ENCODE data around the gene MRPL12. TPM values are rescaled to one million over a fixed set of nuclear protein-coding genes. Genes with fewer than 3 reads are reported as not detected.

The MRPL12 gene
- total and polyA plus RNA-seq, 9 of the 15 experiments (the other 6 are each of a cell fraction or from before 2014, with no cell fraction given), result 0.94 to 338 (median 100) TPM

DNA sequence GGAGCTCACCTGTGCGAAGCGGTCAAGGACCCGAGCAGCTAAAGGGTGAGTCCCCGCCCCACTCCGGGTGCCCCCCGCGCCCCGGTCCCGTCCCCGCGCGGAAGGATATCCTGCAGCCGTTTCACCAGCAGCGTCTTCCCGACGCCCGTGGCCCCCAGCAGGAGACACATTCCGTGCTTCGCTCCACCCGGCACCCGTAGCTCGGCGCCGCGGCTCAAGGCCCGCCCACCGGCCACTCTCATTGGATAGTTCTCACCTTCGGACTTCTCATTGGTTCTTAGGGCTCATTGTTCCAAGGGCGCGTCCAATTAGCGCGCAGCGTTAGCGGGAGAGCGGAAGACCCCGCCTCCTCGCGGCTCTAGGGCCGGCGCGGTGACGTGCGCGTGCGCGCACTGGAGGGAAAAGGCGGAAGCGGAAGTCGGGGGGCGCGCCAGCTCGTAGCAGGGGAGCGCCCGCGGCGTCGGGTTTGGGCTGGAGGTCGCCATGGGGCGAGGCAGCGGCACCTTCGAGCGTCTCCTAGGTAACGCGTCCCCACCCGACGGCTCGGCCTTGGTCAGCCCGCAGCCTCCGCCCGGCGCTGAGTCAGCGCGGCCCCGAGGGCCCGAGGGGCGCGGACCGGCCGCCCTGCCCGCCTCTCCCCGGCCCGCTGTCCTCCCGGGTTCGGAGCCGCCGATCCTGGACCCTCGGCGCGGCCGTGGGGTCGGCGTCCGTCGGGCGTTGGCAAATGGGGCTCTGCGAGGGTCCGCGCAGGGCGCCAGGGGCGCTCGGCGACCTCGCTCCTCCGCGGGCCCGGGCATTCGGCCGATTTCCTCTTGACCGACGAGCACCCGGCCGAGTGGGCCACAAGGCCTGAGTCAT, 19.4 kb upstream of the MRPL12 start, which contains the start of the genes ARL16 and HGS (continued):
- TF ChIP-seq, protein P1, sequence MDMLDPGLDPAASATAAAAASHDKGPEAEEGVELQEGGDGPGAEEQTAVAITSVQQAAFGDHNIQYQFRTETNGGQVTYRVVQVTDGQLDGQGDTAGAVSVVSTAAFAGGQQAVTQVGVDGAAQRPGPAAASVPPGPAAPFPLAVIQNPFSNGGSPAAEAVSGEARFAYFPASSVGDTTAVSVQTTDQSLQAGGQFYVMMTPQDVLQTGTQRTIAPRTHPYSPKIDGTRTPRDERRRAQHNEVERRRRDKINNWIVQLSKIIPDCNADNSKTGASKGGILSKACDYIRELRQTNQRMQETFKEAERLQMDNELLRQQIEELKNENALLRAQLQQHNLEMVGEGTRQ (CRISPR knock-in tag; IDR thresholded peaks at IDR 0.05), result no peak
- TF ChIP-seq, protein P2, sequence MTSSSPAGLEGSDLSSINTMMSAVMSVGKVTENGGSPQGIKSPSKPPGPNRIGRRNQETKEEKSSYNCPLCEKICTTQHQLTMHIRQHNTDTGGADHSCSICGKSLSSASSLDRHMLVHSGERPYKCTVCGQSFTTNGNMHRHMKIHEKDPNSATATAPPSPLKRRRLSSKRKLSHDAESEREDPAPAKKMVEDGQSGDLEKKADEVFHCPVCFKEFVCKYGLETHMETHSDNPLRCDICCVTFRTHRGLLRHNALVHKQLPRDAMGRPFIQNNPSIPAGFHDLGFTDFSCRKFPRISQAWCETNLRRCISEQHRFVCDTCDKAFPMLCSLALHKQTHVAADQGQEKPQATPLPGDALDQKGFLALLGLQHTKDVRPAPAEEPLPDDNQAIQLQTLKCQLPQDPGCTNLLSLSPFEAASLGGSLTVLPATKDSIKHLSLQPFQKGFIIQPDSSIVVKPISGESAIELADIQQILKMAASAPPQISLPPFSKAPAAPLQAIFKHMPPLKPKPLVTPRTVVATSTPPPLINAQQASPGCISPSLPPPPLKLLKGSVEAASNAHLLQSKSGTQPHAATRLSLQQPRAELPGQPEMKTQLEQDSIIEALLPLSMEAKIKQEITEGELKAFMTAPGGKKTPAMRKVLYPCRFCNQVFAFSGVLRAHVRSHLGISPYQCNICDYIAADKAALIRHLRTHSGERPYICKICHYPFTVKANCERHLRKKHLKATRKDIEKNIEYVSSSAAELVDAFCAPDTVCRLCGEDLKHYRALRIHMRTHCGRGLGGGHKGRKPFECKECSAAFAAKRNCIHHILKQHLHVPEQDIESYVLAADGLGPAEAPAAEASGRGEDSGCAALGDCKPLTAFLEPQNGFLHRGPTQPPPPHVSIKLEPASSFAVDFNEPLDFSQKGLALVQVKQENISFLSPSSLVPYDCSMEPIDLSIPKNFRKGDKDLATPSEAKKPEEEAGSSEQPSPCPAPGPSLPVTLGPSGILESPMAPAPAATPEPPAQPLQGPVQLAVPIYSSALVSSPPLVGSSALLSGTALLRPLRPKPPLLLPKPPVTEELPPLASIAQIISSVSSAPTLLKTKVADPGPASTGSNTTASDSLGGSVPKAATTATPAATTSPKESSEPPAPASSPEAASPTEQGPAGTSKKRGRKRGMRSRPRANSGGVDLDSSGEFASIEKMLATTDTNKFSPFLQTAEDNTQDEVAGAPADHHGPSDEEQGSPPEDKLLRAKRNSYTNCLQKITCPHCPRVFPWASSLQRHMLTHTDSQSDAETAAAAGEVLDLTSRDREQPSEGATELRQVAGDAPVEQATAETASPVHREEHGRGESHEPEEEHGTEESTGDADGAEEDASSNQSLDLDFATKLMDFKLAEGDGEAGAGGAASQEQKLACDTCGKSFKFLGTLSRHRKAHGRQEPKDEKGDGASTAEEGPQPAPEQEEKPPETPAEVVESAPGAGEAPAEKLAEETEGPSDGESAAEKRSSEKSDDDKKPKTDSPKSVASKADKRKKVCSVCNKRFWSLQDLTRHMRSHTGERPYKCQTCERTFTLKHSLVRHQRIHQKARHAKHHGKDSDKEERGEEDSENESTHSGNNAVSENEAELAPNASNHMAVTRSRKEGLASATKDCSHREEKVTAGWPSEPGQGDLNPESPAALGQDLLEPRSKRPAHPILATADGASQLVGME (CRISPR knock-in tag; IDR thresholded peaks at IDR 0.05), result peak; percentile 63; the same call in 1 of the 2 replicates
- TF ChIP-seq, protein P3, sequence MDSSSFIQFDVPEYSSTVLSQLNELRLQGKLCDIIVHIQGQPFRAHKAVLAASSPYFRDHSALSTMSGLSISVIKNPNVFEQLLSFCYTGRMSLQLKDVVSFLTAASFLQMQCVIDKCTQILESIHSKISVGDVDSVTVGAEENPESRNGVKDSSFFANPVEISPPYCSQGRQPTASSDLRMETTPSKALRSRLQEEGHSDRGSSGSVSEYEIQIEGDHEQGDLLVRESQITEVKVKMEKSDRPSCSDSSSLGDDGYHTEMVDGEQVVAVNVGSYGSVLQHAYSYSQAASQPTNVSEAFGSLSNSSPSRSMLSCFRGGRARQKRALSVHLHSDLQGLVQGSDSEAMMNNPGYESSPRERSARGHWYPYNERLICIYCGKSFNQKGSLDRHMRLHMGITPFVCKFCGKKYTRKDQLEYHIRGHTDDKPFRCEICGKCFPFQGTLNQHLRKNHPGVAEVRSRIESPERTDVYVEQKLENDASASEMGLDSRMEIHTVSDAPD (CRISPR knock-in tag; IDR thresholded peaks at IDR 0.05), result no peak
- TF ChIP-seq PCBP1 (IDR thresholded peaks at IDR 0.05; ENCODE audit: low read depth, low read length, poor library complexity, severe bottlenecking) (peak; percentile 89), CREM (IDR thresholded peaks at IDR 0.05; ENCODE audit: low read depth) (peak; percentile 76), PHB2 (IDR thresholded peaks at IDR 0.05; ENCODE audit: low read depth) (no peak), TOE1 (IDR thresholded peaks at IDR 0.05; ENCODE audit: borderline replicate concordance) (peak; percentile 68; the same call in 1 of the 2 replicates), TOE1 (CRISPR knock-in tag; IDR thresholded peaks at IDR 0.05; ENCODE audit: borderline replicate concordance, low read depth) (no peak), CBX8 (IDR thresholded peaks at IDR 0.05; ENCODE audit: borderline replicate concordance, extremely low read depth, low read depth, low read length, poor library complexity, severe bottlenecking) (no peak), CHD1 (IDR thresholded peaks at IDR 0.05; ENCODE audit: low read length) (no peak)
- TF ChIP-seq, protein P4, sequence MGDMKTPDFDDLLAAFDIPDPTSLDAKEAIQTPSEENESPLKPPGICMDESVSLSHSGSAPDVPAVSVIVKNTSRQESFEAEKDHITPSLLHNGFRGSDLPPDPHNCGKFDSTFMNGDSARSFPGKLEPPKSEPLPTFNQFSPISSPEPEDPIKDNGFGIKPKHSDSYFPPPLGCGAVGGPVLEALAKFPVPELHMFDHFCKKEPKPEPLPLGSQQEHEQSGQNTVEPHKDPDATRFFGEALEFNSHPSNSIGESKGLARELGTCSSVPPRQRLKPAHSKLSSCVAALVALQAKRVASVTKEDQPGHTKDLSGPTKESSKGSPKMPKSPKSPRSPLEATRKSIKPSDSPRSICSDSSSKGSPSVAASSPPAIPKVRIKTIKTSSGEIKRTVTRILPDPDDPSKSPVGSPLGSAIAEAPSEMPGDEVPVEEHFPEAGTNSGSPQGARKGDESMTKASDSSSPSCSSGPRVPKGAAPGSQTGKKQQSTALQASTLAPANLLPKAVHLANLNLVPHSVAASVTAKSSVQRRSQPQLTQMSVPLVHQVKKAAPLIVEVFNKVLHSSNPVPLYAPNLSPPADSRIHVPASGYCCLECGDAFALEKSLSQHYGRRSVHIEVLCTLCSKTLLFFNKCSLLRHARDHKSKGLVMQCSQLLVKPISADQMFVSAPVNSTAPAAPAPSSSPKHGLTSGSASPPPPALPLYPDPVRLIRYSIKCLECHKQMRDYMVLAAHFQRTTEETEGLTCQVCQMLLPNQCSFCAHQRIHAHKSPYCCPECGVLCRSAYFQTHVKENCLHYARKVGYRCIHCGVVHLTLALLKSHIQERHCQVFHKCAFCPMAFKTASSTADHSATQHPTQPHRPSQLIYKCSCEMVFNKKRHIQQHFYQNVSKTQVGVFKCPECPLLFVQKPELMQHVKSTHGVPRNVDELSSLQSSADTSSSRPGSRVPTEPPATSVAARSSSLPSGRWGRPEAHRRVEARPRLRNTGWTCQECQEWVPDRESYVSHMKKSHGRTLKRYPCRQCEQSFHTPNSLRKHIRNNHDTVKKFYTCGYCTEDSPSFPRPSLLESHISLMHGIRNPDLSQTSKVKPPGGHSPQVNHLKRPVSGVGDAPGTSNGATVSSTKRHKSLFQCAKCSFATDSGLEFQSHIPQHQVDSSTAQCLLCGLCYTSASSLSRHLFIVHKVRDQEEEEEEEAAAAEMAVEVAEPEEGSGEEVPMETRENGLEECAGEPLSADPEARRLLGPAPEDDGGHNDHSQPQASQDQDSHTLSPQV (IDR thresholded peaks at IDR 0.05), result no peak
